ENCODE results near the gene TICRR. TPM values are rescaled to one million over a fixed set of nuclear protein-coding genes. Genes with fewer than 3 reads are reported as not detected.

The TICRR gene
- total and polyA plus RNA-seq, 5 donors: 0.06 to 0.23 (median 0.13) TPM; not detected in 1

DNA sequence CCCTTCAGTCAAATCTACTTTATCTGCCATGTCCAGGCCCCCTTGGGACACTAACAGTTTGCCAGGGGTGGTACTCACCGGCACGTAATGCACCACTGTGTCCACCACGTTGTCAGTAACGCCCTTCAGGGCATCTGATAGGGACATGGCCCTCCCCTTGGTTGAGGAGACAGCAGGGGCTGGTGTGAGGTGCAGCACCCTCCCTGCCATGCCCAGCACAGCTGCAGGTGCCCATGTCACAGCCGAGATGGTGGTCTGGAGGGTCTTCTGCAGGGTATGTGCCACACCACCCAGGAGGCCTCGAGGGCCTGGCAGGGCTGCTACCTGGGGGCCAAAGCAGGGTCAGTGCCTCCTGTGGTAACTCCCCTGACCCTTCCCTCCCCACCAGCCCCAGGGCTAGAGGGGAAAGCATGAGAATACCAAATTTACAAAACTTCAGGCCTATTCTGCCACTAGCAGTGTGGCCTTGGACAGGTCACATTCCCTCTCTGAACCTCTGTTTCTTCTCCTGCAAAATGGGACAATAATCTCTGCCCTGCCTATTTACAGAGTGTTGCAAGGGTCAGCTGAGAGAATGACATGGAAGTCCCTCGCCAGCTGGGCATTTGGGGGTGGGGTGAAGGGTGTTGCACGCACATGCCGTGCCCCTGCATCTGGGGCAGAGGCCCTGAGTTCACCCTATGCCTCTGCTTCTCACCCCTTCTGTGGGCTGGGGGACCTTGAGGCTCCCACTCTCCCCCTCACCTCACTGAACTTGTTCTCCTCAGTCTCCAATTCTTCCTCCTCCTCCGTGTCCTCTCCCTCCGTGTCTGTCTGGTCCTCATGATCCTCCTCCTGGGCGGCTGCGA, 91.8 kb downstream of the TICRR start:
- DNase-seq (no peak), ATAC-seq (no peak)
- intact Hi-C loops (cut with DNase I): no loop called here
- 75% methylated on average over 13 of the region's 13 CpGs for WGBS
- Histone ChIP-seq H3K27ac (ENCODE audit: low read length) (no peak overlapping the region), H3K4me3 (ENCODE audit: low read length) (no peak overlapping the region), H3K27me3 (ENCODE audit: control insufficient read depth, insufficient read depth) (no peaks in the 10 kb centered on the region), H3K9me3 (ENCODE audit: control insufficient read depth, low read length) (no peaks in the 10 kb centered on the region), H3K4me1 (ENCODE audit: control insufficient read depth, insufficient read depth, low read length) (peaks cover 6% of the 10 kb centered on the region)

DNA sequence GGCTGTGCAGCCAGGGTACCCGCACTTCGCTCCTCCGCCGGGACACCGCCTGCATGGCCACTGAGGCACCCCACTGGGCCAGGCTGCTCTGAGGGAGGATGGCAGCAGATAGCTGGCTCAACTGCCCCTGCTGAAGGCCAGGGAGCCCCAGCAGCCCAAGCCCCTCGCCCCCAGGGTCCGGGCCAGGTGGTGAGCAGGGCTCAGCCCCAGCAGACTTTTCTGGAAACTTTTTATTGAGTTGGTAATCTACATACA, 92.4 kb downstream of the TICRR start:
- Histone ChIP-seq H3K9me3 (ENCODE audit: control insufficient read depth, low read length) (no peaks in the 10 kb centered on the region), H3K4me3 (ENCODE audit: low read length) (no peak overlapping the region), H3K27ac (ENCODE audit: low read length) (no peak overlapping the region), H3K4me1 (ENCODE audit: control insufficient read depth, insufficient read depth, low read length) (peaks cover 4% of the 10 kb centered on the region), H3K27me3 (ENCODE audit: control insufficient read depth, insufficient read depth) (no peaks in the 10 kb centered on the region)
- ATAC-seq: no peak
- intact Hi-C loops (cut with DNase I): no loop called here
- DNase-seq: no peak
- WGBS: 95% methylated on average over 7 of the region's 7 CpGs

- H3K9me3 ChIP-seq (ENCODE audit: control insufficient read depth, low read length): no peaks in the 10 kb centered on the region
- no peaks in the 10 kb centered on the region for H3K27me3 ChIP-seq (ENCODE audit: control insufficient read depth, insufficient read depth)
- intact Hi-C loops (cut with DNase I): no loop called here
- ATAC-seq (no peak), DNase-seq (no peak)
- H3K4me3 ChIP-seq (ENCODE audit: low read length): no peak overlapping the region
- no peak overlapping the region for H3K27ac ChIP-seq (ENCODE audit: low read length)
- 95% methylated on average over 3 of the region's 3 CpGs for WGBS
- peaks cover 2% of the 10 kb centered on the region for H3K4me1 ChIP-seq (ENCODE audit: control insufficient read depth, insufficient read depth, low read length)
These were observed 92.9 kb downstream of the TICRR start for GRCh38 chr15:89668171-89668570.

- Histone ChIP-seq H3K4me1 (ENCODE audit: control insufficient read depth, insufficient read depth, low read length) (no peaks in the 10 kb centered on the region), H3K4me3 (ENCODE audit: low read length) (no peak overlapping the region), H3K27ac (ENCODE audit: low read length) (no peak overlapping the region), H3K27me3 (ENCODE audit: control insufficient read depth, insufficient read depth) (no peaks in the 10 kb centered on the region), H3K9me3 (ENCODE audit: control insufficient read depth, low read length) (no peaks in the 10 kb centered on the region)
- 79% methylated on average over 9 of the region's 9 CpGs for WGBS
- DNase-seq (no peak), ATAC-seq (no peak)
- intact Hi-C loops (cut with DNase I): no loop called here
These were observed 94.1 kb downstream of the TICRR start for GRCh38 chr15:89669309-89669865.

- Histone ChIP-seq H3K4me1 (ENCODE audit: control insufficient read depth, insufficient read depth, low read length) (no peaks in the 10 kb centered on the region), H3K27me3 (ENCODE audit: control insufficient read depth, insufficient read depth) (no peaks in the 10 kb centered on the region), H3K9me3 (ENCODE audit: control insufficient read depth, low read length) (no peaks in the 10 kb centered on the region), H3K4me3 (ENCODE audit: low read length) (no peak overlapping the region), H3K27ac (ENCODE audit: low read length) (no peak overlapping the region)
- intact Hi-C loops (cut with DNase I): no loop called here
- ATAC-seq: no peak
- DNase-seq: no peak
- 89% methylated on average over 15 of the region's 15 CpGs for WGBS
These were observed 94.7 kb downstream of the TICRR start for GRCh38 chr15:89669941-89670340.

DNA sequence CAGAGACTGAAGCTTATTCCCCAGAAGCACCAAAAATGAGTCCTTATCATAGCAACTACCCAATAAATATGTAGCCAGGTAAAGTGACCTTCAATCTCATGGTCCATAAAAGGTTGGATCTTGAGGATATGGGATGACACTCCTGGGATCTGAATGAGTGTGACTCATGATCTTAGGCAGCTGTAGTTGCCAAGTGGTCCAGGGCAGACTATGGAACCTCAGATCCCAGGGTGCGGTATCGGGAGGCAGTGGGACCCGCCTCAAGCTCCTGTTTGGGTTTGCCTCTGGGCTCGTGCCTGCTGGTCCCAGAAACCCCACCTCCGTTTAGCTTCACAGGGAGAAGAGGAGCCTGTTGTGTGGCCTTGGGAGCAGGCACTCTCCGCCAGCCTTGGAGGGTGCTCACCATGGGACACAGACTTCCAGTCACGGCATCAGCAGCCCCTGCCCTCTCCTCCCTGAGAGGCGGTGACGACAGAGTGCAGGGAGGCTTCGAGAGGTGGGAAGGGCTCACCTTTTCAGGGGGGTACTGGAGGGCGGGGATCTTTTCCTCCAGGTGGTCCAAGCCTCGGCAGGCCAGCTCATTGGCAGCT, 95.8 kb downstream of the TICRR start:
- intact Hi-C loops (cut with DNase I): no loop called here
- WGBS: 84% methylated on average over 12 of the region's 12 CpGs
- no peak for ATAC-seq
- Histone ChIP-seq H3K27me3 (ENCODE audit: control insufficient read depth, insufficient read depth) (no peaks in the 10 kb centered on the region), H3K4me1 (ENCODE audit: control insufficient read depth, insufficient read depth, low read length) (no peaks in the 10 kb centered on the region), H3K27ac (ENCODE audit: low read length) (no peak overlapping the region), H3K4me3 (ENCODE audit: low read length) (no peak overlapping the region), H3K9me3 (ENCODE audit: control insufficient read depth, low read length) (no peaks in the 10 kb centered on the region)
- DNase-seq: no peak

- ATAC-seq (no peak), DNase-seq (no peak)
- H3K4me1 ChIP-seq (ENCODE audit: control insufficient read depth, insufficient read depth, low read length): no peaks in the 10 kb centered on the region
- no peaks in the 10 kb centered on the region for H3K9me3 ChIP-seq (ENCODE audit: control insufficient read depth, low read length)
- 56% methylated on average over 4 of the region's 4 CpGs for WGBS
- H3K4me3 ChIP-seq (ENCODE audit: low read length): no peak overlapping the region
- no peak overlapping the region for H3K27ac ChIP-seq (ENCODE audit: low read length)
- intact Hi-C loops (cut with DNase I): no loop called here
- no peaks in the 10 kb centered on the region for H3K27me3 ChIP-seq (ENCODE audit: control insufficient read depth, insufficient read depth)
These were observed 96.4 kb downstream of the TICRR start for GRCh38 chr15:89671687-89672086.

DNA sequence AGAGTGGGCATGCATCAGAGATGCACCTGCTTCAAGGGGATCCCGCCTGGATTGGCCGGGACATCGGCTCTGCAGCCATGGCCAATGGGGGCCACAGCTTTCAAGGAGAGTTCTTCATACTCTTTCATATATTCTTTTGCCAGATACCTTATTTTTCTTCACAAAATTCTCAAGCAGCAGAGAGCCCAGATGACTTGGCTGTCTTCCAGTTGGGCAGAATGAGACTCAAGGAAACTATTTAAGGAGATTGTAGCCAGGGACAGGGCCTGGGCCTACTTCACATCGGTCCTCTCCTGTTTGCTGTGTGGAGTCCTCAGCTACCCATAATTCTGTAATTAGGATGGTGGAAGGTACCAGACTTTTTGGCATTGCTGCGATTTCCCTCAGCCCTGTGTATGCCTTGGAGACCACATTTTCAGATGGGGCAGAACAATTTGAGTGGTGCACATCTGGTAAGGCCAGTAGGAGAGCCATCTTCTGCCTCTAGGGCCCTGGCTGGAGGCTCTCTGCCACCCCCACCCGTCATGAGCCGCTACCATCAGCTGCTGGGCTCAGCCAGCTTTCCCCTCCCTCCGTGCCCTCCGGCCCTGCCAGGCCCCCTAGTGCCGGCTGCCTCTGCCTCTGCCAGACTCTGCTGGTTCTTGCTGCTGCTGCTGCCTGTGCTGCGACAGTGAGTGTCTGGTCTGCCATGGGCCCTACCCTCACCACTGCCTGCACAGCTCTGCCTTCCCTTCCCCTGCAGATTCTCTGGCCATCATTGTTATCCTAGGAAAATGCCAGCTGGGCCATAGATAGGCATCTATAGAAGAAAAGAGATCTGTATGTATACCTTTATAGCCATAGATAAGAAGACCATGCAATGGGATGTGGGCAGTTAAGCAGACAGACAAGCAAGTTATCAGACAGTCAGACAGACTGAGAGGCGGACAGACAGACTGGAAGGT, 97.2 kb downstream of the TICRR start:
- ATAC-seq: peak in 1 of 2 donors; percentile 14

DNA sequence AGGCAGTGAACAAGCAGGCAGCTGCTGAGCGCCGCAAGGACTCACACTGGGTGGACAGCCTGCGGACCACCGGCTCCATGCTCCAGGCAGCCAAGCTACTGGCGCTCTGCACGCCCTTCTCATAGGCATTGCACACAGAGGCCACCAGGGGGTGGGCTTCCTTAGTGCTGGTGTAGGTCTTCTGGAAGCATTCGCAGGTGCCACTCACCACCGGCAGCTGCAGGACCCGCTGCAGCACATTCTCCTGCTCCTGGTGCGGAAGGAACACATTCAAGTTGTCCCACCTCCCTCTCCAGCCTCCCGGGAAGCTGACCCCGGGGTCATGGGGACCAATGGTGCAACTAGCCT, 97.9 kb downstream of the TICRR start:
- ATAC-seq: peak in 1 of 2 donors; percentile 9
- Histone ChIP-seq H3K27ac (ENCODE audit: low read length) (no peak overlapping the region), H3K9me3 (ENCODE audit: control insufficient read depth, low read length) (no peaks in the 10 kb centered on the region), H3K4me1 (ENCODE audit: control insufficient read depth, insufficient read depth, low read length) (no peaks in the 10 kb centered on the region), H3K27me3 (ENCODE audit: control insufficient read depth, insufficient read depth) (no peaks in the 10 kb centered on the region), H3K4me3 (ENCODE audit: low read length) (no peak overlapping the region)
- intact Hi-C loops (cut with DNase I): no loop called here
- DNase-seq: peak in 1 of 3 donors; percentile 58
- WGBS: 58% methylated on average over 12 of the region's 12 CpGs

More for the DNA sequence above, 97.2 kb downstream of the TICRR start:
- Histone ChIP-seq H3K4me1 (ENCODE audit: control insufficient read depth, insufficient read depth, low read length) (no peaks in the 10 kb centered on the region), H3K27me3 (ENCODE audit: control insufficient read depth, insufficient read depth) (no peaks in the 10 kb centered on the region), H3K9me3 (ENCODE audit: control insufficient read depth, low read length) (no peaks in the 10 kb centered on the region), H3K27ac (ENCODE audit: low read length) (no peak overlapping the region), H3K4me3 (ENCODE audit: low read length) (no peak overlapping the region)
- DNase-seq: peak in 1 of 3 donors; percentile 50
- 85% methylated on average over 12 of the region's 12 CpGs for WGBS
- intact Hi-C loops (cut with DNase I): no loop called here

- Histone ChIP-seq H3K9me3 (ENCODE audit: control insufficient read depth, low read length) (no peaks in the 10 kb centered on the region), H3K27me3 (ENCODE audit: control insufficient read depth, insufficient read depth) (no peaks in the 10 kb centered on the region), H3K4me1 (ENCODE audit: control insufficient read depth, insufficient read depth, low read length) (peaks cover 3% of the 10 kb centered on the region), H3K4me3 (ENCODE audit: low read length) (no peak overlapping the region), H3K27ac (ENCODE audit: low read length) (no peak overlapping the region)
- WGBS: 76% methylated on average over 4 of the region's 4 CpGs
- intact Hi-C loops (cut with DNase I): no loop called here
- no peak for ATAC-seq
- DNase-seq: no peak
These were observed 99.3 kb downstream of the TICRR start for GRCh38 chr15:89674526-89674925.

GRCh38 chr15:89675606-89676005, 100.3 kb downstream of the TICRR start:
- H3K27me3 ChIP-seq (ENCODE audit: control insufficient read depth, insufficient read depth): no peaks in the 10 kb centered on the region
- ATAC-seq (no peak), DNase-seq (no peak)
- H3K4me3 ChIP-seq (ENCODE audit: low read length): no peak overlapping the region
- H3K4me1 ChIP-seq (ENCODE audit: control insufficient read depth, insufficient read depth, low read length): peaks cover 3% of the 10 kb centered on the region
- no peak overlapping the region for H3K27ac ChIP-seq (ENCODE audit: low read length)
- no peaks in the 10 kb centered on the region for H3K9me3 ChIP-seq (ENCODE audit: control insufficient read depth, low read length)
- intact Hi-C loops (cut with DNase I): no loop called here
- WGBS: 70% methylated on average over 6 of the region's 6 CpGs
